Measurements from ENCODE around the gene SV2B. TPM values are rescaled to one million over a fixed set of nuclear protein-coding genes. Genes with fewer than 3 reads are reported as not detected.

The SV2B gene
- total RNA-seq, 1 experiment from 2014 or later = not detected

DNA sequence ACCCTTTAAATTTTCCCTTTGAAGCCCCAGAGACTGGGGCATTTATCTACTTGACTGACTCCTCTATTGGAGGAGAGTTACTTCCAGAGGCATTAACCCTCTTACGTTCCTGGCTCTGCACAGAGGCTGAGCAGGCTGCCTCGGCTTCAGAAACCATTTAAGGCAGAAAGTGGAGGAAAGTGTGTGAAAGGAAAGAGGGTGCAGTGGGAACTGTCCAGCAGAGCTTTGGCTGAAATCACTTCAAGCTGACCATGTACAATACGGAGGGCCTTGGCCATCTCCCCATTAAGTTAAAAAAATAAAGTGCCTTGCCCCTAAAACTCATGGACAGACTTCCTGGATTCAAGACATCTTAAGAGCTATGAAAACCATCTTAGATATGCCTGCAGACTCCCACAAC lies 238.7 kb downstream of the SV2B start:
- H3K36me3 Mint-ChIP-seq (ENCODE audit: insufficient read depth in 1 of 3, low read depth in 3 of 3) = no peaks in the 10 kb centered on the region
- peak; percentile 41 for DNase-seq
- no peak overlapping the region for H4K8ac ChIP-seq (replicated peaks; ENCODE audit: insufficient read length, low read depth, low read length)
- H3K4me1 Mint-ChIP-seq = peaks cover 0 to 5% of the 10 kb centered on the region in 2 experiments; a peak in 1 of 4 replicates
- no peak overlapping the region for H2BK20ac ChIP-seq (ENCODE audit: low read depth, low read length, poor library complexity, severe bottlenecking)
- no peak overlapping the region for H3K27ac Mint-ChIP-seq
- no peak overlapping the region for H3K18ac ChIP-seq (ENCODE audit: insufficient read length, low read depth, low read length)
- H2BK15ac ChIP-seq (ENCODE audit: low read depth, low read length) = no peak overlapping the region
- H2BK120ac ChIP-seq (ENCODE audit: low read depth, low read length, poor library complexity, severe bottlenecking) = no peak overlapping the region
- no peak overlapping the region for H2BK5ac ChIP-seq (ENCODE audit: insufficient read length, low read length)
- no peak overlapping the region for H4K5ac ChIP-seq (ENCODE audit: insufficient read length, low read depth, low read length)
- TF ChIP-seq, protein P1, sequence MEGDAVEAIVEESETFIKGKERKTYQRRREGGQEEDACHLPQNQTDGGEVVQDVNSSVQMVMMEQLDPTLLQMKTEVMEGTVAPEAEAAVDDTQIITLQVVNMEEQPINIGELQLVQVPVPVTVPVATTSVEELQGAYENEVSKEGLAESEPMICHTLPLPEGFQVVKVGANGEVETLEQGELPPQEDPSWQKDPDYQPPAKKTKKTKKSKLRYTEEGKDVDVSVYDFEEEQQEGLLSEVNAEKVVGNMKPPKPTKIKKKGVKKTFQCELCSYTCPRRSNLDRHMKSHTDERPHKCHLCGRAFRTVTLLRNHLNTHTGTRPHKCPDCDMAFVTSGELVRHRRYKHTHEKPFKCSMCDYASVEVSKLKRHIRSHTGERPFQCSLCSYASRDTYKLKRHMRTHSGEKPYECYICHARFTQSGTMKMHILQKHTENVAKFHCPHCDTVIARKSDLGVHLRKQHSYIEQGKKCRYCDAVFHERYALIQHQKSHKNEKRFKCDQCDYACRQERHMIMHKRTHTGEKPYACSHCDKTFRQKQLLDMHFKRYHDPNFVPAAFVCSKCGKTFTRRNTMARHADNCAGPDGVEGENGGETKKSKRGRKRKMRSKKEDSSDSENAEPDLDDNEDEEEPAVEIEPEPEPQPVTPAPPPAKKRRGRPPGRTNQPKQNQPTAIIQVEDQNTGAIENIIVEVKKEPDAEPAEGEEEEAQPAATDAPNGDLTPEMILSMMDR (conservative IDR thresholded peaks at IDR 0.05) = no peak
- no peak overlapping the region for H2AFZ ChIP-seq (ENCODE audit: low read length)
- peaks cover 5% of the 10 kb centered on the region; the same call in 1 of the 2 replicates for H3K27me3 Mint-ChIP-seq (ENCODE audit: low read depth)
- no peak overlapping the region for H3K27ac ChIP-seq (ENCODE audit: insufficient read length, low read depth, low read length)
- no peak overlapping the region for H3K14ac ChIP-seq (ENCODE audit: insufficient read depth, low read length)
- no peaks in the 10 kb centered on the region for H3K23me2 ChIP-seq (ENCODE audit: insufficient read length, low read depth, low read length, poor library complexity, severe bottlenecking)
- no peak overlapping the region for H3K4me3 Mint-ChIP-seq
- H3K23ac ChIP-seq (ENCODE audit: insufficient read length, low read depth, low read length) = no peak overlapping the region
- H3K4me1 ChIP-seq (ENCODE audit: insufficient read depth, low read length) = no peaks in the 10 kb centered on the region
- H3K9me3 ChIP-seq (ENCODE audit: control insufficient read depth, low read depth, low read length) = no peaks in the 10 kb centered on the region
- no peaks in the 10 kb centered on the region for H4K20me1 ChIP-seq (ENCODE audit: control insufficient read depth, insufficient read depth, insufficient read length)
- H3K79me1 ChIP-seq (ENCODE audit: insufficient read depth, low read depth, low read length, poor library complexity, severe bottlenecking) = no peaks in the 10 kb centered on the region
- no peak overlapping the region for H3K4ac ChIP-seq (ENCODE audit: low read depth, low read length)
- no peaks in the 10 kb centered on the region for H3K79me2 ChIP-seq (ENCODE audit: insufficient read depth, low read length)
- no peaks in the 10 kb centered on the region; a peak in 1 of 5 replicates for H3K9me3 Mint-ChIP-seq
- H2AK5ac ChIP-seq (ENCODE audit: insufficient read length, low read length) = no peak overlapping the region
- H3K56ac ChIP-seq (ENCODE audit: insufficient read length, low read depth, low read length) = no peak overlapping the region
- no peak overlapping the region for H3K9ac ChIP-seq (ENCODE audit: extremely low read depth, insufficient read length, low read length)
- no peaks in the 10 kb centered on the region for H3K27me3 ChIP-seq (ENCODE audit: insufficient read depth, low read length)
- no CpG with 5 or more reads among the region's 3 CpGs for whole genome bisulfite sequencing (ENCODE audit: extremely low coverage, insufficient read length, low lambda C conversion rate)
- no peak overlapping the region for H3K4me2 ChIP-seq (ENCODE audit: insufficient read depth, insufficient read length, low read length)
- H2BK12ac ChIP-seq (ENCODE audit: insufficient read length, low read depth, low read length) = no peak overlapping the region
- H4K91ac ChIP-seq (ENCODE audit: insufficient read length, low read depth, low read length) = no peak overlapping the region
- no peak overlapping the region for H3T11ph ChIP-seq (ENCODE audit: low read length)

Measured in H9 (cell line).